Central memory CD4-positive, alpha-beta T cell (primary cell): ENCODE data around the gene GRAMD1B.
"Not testable (repeated sequence)": the region's sequence is repeated elsewhere in the genome, so short reads cannot be mapped to it uniquely, and the experiment has no call there.

Experiments used
- DNase-seq: peaks from one replicate; pipeline ENCODE4 v3.0.0; 2022

GRAMD1B gene

DNA sequence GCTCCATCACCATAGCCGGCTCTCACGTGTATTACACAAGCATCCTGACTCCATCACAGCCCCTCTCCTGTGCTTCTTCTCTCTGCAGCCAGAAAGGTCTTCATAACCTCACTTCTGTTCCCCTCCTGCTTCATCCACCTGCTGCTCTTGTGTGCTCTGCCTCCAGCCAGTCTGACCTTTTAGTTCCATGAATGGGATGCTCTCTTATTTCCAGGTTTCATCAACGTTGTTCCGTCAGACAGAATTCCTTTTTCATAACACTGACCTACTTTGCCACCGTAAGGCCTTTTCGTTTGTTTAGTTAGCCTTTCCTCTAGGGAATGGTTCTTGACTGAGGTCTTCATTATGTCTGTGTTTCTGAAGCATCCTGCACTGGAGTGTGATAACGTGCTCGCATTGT is 18.8 kb downstream of the GRAMD1B start:
- DNase-seq = no peak

DNA sequence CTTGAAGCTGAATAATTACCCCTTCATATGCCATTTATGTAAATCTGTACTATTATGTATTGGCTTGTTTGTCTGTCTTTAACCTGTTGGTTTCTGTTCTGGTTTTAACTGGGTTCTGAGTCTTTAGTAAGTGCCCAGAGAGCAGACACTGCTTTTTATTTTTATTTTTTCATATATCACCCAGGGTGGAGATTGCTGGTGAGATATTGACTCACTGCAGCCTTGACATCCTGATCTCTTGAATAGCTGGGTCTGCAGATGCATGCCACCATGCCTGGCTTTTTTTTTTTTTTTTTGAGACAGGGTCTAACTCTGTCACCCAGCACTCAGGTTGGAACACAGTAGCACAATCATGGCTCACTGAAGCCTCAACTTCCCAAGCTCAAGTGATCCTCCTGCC is 19.4 kb downstream of the GRAMD1B start:
- no peak for DNase-seq

DNA sequence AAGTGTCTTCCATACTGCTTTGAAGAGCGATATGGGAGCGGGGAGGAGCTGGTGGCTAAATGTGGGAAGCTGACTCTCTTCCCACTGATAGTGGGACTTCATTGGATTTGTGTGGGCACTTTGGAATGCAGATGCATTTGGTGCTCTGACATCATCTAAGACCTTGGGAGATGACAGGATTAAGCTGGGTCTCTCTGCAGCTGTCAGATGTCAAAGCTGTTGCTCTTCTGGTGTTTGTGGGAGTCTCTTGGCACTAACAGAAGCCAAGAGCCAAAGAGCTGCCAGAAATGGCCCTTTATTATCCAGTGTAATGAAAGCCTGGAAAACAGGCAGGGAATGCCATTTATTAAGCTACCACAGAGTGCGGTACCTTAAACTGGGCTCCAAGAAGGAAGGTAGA is 20.6 kb downstream of the GRAMD1B start:
- DNase-seq = no peak

DNA sequence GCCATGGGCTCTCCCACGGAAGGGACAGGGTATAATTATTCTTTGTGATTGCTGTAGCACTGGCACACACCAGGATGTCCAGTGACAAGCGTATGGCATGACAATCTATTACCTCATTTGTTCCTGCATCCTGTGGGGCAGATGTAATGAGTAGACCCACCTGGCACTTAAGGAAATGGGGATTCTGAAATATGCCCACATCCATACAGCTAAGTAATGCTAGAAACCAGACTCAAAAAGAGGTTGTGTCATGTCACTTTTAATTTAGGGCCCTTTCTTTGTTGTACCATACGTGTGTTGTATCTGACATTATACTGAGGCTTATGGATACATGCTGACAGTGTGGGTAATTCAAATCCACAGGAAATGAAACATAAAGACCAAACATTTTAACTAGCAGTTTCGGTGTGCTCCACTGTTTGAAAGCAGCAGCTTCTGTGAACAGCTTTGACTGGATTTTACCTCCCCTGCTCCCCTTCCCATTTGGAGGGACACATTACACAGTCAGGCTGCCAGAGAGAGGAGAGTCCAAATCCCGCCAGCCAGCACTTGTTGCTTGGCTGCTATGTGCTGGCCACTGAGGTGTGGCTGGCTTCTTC is 21.2 kb downstream of the GRAMD1B start:
- no peak for DNase-seq

DNA sequence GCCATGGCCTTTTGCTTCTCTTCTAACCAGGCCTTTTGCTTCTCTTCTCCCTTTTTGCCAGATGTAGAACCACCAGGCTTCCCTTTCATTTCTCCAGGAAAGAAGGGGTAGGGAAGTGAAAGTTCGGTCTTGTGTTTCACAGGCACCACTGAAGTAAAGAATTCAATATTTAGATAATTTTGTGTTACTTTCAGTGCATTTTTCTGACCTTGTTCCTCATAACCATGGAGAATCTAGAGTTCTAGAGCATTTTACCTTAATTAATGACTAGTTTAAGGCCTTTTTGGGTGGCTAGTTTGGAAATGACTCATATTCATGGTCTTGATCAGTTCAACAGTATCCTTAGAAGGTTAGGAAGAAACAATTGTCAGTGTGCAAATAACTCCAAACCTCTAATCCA is 22.7 kb downstream of the GRAMD1B start:
- DNase-seq = no peak

DNA sequence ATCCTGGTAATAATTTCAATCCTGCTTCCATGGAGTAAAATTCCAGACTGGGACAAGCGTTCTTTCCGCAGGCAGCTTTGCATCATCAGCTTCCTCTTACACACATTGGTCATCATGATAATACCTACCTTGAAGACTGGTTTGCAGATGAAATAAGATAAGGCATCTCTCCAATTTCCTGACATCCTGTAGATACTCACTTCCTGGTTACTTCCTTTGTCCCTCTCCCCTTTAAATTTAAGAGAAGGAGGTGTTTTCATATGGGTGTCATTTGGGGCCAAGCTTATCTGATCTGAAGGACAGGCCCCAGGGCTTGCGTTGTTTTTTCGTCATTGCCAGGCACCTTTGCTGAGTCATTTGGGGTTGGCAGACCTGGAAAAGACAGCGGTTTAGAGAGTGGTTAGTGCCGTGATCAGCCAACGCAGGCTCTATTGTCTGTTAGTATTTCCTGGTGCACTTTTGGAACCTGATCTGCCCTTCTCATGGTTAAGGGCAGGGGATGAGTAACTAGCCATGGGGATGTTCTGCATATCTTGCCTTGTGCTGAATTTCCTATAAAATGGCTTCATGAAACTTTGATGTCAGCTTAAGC is 24.1 kb downstream of the GRAMD1B start:
- DNase-seq = peak; percentile 59

DNA sequence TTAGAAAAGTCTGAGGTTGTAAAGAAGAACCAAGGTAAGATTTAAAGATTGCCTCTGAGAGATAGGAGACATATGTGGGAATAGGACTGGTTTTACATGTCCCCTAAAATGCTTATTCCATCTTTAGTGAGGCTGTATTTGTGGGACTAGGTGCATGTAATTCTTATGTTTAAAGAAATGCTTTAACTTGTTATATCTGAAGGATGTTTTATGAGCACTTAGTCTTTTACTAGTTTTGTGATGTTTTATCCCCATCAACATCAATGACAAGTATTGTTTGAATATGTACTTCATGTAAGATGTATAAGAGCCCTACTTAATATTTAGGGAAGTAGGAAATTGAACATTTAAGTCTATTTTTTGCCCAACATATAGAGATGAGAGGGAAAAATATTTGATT is 24.7 kb downstream of the GRAMD1B start:
- no peak for DNase-seq

DNA sequence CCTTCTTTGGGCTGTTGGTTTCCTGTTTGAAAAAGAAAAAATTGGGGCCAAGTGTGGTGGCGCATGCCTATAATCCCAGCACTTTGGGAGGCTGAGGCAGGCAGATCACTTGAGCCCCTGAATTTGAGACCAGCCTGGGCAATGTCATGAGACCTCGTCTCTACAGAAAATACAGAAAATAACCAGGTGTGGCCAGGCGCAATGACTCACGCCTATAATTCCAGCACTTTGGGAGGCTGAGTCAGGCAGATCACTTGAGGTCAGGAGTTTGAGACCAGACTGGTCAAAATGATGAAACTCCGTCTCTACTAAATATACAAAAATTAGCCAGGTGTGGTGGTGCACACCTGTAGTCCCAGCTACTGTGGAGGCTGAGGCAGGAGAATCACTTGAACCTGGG is 26.4 kb downstream of the GRAMD1B start:
- not testable (repeated sequence) for DNase-seq

DNA sequence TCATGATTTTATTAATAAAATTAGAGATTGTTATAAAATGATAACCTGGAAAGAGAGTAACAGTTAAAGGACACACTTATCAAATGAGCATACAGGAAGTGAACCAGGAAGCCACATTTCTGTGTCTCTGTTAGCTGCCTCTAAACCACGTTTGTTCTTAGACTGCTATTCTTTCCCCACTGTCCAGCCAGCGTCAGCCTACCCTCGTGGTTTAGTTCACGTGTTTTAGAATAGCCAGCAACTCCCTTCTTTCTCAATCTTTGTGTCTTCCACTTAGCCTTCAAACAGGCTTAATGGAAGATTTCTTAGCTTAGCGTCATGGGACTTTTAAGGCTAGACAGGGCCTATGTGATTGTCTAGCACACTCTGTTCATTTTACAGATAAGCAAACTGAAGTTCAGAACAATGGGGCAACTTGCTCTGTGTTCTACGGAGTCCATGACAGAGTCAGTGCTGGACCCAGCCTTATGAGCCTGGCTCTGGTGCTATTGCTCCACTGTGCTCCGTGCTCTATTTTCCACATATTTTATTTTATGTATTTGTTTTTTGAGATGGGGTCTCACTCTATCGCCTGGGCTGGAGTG is 27.2 kb downstream of the GRAMD1B start:
- peak; percentile 6 for DNase-seq

DNA sequence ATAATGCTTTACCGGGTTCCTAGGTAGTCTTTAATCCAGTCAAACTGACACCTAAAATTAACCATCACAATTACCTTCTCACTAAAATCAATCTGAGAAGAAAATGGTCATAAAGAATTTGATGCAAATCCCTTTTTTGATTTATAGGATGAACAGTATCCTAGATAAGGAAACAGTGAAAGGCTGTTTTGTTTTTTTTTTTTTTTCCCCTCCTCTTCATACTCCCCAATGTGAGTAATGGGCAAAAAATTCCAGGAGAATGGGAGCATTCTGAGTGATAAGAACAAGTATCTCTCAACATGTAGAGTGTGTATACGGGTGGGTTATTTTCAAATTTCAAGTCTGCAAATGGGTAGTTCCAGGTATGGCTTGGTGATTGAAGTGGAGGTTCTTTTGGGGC is 28.4 kb downstream of the GRAMD1B start:
- DNase-seq = no peak

DNA sequence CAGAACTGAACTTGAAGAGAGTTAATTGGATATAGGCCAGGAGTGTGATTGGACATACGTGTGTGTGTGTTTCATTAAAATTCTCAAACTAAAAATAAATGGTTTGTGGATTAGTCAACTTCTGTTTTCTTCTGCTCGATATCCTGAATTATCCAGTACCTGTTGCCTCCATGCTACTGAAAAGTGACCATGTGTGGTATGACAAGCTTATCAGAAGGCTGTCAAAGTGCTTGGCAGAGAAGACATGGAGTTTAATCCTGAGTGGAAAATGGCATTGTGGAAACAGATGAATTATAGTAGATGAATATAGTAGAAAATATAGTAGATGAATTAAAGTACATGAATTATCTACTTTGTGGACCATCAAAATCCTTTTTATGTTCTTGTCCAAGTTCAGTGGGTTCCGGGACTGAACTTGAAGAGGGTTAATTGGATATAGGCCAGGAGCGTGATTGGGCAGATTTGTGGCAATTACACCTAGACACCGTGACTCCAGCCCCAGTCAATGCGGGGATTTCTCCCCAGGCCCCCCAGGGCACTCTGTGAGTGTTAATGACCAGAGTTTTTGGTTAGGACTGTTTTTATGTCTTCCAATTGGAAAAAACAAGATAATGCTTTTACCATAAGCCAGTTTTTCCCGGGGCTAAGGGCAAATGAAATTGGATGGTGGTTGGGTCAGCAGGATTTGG is 30.1 kb downstream of the GRAMD1B start:
- no peak for DNase-seq

DNA sequence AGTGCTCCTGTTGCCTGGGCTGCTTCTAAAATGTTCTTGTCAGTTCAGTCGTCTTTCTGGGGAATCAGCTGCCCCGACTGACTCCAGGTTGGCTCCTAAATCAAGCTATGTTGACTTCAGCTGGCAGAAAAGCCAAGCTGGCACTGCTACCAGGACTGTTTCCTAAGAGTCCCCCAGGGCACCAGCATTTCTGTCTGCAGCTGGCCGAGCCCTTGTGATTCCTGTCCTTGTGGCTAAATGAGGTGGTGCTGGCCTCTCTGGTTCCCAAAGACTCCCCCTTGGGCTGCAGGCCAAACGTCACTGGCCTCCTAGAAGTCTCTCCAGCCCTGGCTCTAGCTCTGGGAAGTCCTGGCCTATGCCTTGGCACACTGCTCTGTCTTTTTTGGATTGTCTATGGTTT is 31.1 kb downstream of the GRAMD1B start:
- no peak for DNase-seq

DNA sequence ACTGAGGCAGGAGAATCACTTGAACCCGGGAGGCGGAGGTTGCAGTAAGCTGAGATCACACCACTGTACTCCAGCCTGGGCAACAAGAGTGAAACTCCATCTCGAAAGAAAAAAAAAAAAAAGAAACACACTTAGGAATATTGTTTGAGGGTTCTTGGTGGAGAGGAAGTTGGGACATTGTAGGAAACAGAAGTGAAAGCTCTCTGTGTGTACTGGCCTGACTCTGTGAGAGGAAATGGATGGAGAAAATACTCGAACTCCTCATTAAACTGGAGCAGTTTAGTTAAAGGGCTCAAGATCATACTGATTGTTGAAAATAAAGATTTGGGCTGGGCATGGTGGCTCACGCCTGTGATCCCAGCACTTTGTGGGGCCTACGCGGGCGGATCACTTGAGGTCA is 35.6 kb downstream of the GRAMD1B start:
- DNase-seq = not testable (repeated sequence)

DNA sequence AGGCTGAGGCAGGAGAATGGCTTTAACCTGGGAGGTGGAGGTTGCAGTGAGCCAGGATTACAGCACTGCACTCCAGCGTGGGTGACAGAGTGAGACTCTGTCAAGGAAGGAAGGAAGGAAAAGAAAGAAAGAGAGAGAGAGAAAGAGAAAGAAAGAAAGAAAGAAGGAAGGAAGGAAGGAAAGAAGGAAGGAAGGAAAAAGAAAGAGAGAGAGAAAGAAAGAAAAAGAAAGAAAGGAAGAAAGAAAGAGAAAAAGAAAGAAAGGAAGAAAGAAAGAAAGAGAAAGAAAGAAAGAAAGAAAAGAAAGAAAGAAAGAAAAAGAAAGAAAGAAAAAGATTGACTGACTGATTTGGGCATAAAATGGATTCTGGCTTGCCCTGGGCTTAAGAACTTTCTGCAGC is 36.1 kb downstream of the GRAMD1B start:
- DNase-seq = not testable (repeated sequence)

DNA sequence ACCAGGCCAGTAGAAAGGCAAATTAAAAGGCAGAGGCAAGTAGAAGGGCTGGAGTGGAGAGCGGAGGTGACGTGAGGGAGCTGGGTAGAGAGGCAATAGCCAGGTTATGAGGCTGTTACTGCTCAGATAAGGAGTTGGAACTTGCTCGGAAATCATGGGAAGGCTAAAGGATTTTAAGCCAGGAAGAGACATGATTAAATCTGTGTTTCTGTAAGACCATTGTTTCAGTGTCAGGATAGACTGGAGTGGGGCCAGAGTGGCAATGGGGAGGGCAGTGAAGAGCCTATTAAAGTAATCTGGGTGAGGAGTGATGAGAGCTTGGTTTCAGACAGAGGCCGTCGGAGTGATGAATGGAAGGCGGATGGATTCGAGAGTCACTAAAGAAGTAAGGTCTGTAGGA is 39.0 kb downstream of the GRAMD1B start:
- DNase-seq = no peak

DNA sequence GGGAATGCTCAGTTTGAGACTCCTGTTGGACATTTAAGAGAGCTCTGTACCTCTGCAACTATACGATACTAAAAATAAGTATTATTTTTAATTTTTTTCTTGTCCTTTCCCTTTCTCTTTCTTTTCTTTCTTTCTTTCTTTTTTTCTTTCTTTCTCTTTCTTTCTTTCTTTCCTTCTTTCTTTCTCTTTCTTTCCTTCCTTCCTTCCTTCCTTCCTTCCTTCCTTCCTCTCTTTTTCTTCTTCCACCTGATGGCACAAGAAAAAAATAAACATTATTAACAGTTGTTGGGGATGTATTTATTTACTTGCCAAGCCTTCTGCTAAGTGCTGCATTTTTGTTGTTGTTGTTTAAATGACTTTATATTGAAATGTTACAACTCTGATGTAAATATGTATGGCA is 39.5 kb downstream of the GRAMD1B start:
- no peak for DNase-seq

DNA sequence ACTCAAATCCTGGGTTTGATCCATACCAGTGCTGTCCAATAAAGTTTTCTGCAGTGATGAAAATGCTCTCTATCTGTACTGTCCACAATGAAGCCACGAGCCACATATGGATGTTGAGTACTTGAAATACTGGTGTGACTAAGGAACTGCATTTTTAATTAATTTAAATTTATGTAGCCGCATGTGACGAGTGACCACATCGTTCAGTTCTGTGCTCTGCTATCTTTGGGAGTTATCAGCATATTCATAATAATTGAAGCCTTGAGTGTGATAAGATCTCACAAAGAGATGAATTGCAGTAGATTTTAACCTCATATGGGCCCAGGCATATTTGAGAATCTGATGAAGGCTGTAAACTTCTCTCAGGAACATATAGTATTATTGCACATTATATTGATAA is 40.8 kb downstream of the GRAMD1B start:
- no peak for DNase-seq

DNA sequence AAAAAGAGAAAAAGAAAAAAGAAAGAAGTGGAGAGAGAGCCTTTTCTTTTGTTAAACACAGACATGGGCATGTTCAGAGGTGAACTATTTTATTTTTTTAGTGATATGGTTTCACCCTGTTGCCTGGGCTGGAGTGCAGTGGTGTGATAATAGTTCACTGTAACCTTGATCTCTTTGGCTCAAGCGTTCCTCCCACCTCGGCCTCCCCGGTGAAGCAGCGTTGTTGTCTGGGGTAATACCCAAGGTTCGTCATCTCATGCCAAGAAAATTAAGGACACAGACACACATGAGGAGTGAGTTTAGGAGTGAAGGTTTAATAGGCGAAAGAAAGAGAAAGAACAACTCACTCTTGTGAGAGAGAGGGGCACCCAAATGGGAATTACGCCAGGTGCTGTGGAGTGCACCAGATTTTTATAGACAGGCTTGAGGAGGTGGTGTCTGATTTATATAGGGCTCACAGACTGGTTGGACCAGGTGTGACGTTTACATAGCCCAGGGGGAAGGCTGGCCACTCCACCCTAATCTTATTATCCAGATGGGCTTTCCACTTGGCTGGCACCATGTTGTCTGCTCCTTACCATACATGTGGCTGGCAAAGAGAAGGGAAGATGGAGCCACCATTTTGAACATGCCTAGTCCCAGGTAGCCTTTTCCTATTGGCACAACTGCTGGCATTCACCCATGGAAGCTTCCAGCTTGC is 42.3 kb downstream of the GRAMD1B start:
- no peak for DNase-seq

DNA sequence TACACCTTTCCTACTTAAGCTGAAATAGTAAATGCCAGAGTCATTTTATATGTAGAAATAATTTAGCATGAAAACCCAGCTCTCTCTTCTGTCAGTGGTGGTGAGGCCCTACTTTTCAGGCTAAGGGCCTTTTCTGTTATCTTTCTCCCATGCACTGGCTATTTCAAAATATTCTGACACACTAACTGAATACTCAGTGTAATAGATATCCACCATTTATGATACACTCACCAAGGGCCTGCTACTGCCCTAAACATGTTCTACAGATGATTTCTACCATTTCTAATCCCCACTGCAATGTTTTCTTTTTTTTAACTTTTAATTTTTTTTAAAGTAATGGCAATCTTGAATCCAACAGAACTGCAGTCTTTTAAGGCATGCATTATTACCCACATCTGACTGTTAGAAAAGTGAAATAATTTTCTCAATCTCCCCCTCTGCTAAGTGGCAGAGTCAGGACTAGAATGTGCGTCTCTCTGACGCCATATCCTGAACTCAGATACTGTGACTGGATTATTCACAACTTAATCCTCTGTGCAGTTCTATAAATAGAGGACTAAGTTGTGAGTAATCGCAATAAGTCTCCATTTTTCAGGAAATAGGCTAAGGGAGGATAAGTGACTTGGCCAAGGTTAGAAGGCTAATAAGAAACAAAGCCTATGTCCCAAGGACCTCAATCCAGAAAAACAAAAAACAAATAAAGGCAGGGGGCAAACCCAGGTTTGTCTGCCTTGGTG is 44.0 kb downstream of the GRAMD1B start:
- DNase-seq = no peak

DNA sequence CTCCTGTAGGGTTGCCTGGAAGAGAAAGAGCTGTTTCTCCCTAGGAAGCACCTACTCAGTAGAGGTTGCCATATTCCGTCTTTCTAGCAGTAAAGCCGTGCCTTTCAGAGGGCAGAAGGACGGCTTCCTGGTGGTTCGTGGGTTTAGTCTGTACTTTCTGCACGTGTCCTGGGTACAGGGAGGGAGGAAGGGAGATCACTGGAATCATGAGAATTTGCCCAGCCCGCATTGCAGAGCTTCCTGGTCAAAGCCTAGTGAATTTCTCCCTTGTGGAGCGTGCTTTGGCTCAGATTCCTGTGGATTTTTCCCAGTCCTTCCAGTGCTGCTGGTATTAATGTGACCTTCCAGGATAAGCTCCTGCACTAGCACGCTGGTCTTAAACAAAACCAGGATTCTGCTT is 44.9 kb downstream of the GRAMD1B start:
- DNase-seq = no peak

DNA sequence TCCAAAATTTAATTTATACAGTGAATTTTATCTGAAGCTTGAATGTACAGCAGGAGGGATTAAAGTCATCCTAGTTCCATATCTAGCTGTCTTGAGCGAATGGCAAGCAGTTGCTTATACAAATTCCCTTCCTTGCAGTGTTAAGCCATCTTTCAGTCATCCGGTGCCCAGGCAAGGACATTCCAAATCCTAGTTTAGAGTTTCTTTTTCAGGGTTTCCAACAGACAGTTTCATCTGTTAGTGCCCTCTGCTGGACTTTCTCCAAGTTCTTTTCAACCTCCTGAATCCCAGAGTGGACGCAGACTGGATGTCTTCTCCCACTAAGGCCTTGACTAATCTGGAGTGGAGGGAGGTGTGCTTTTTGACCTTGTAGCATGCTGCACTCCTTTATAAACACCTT is 45.4 kb downstream of the GRAMD1B start:
- DNase-seq = no peak

DNA sequence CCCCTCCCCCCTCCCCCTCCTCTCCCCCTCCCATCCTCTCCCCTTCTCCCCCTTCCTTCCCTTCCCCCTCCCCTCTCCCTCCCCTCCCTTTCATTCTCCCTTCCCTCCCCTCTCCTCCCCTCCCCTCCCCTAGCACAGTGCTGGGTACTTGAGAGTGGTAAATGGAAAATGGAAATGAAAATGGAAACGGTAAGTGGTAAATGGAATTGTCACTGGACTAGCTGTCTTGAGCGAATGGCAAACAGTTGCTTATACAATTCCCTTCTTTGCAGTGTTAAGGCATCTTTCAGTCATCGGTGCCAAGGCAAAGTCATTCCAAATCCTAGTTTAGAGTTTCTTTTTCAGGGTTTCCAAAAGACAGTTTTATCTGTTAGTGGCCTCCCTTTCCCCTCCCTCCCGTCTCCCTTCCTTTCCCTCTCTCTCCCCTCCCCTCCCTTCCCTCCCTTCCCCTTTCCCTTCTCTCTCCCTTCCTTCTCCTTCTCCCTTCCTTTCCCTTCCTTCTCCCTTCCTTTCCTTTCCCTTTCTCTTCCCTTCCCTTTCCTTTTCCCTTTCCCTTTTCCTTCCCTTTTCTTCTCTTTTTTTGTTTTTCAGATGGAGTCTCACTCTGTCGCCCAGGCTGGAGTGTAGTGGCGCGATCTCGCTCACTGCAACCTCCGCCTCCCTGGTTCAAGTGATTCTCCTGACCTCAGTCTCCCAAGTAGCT is 47.3 kb downstream of the GRAMD1B start:
- DNase-seq = no peak
